Measurements from ENCODE around the gene CCBE1.

Gene CCBE1

DNA sequence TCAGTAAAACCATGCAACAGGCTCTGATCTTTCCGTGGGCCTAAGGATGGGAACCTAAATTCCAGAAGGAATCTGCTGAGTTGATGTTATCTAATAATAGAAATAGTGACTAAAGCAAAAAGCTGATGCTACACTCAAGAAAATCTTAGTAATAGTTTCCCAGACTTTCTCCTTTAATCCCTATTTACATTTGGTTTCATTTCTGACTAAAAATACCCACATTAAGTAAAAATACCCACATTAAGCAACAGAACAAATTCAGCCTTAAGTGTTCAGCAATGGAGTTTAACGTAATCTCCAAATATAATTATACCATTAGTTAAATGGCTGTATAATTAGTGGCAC lies 50.3 kb downstream of the CCBE1 start:
- Histone ChIP-seq H3K4me1 (ENCODE audit: control insufficient read depth, insufficient read depth, low read length, poor library complexity, severe bottlenecking) (no peaks in the 10 kb centered on the region), H3K4me3 (ENCODE audit: insufficient read depth, low read depth, low read length, poor library complexity, severe bottlenecking) (no peak overlapping the region), H3K36me3 (ENCODE audit: control insufficient read depth, insufficient read depth, low read length) (no peaks in the 10 kb centered on the region), H3K27me3 (replicated peaks; ENCODE audit: control insufficient read depth, insufficient read depth, low read length, poor library complexity, severe bottlenecking) (no peaks in the 10 kb centered on the region), H3K9me3 (ENCODE audit: control insufficient read depth, low read length) (no peaks in the 10 kb centered on the region), H3K27ac (ENCODE audit: insufficient read depth, low read length, poor library complexity, severe bottlenecking) (no peak overlapping the region)
- DNase-seq = no peak

DNA sequence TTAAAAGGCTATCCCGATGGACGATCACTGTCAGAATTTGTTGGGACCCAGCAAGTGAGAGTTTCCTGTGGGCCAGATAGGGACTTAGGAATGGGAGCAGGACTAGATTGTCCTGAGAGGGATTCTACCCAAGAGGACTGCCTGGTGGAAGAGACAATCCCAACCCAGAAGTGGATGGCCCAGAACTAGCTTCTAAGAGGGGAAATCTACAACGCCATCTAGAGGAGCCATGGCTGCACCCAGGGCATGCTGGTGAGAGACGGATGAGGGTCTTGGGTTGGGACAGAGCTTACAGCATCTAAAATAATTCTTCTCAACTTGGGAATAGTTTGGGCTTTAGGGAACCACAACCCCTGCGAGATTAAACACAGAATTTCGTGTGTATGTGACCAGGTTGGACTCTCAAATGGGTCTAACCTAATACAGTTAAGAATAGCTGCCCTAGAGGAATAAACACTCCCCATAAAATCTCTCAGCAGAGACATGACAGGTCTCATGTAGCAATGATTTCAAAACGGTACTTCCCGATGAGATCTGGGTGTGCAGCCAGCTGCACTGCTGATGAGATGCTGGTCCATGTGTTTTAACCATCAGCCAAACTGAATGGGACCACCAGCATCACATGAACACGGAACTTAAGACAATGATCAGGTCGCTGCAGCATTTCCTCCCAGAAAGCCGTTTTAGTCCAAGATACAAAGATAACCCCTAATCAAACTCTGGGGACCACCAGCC lies 50.8 kb downstream of the CCBE1 start:
- Histone ChIP-seq H3K4me1 (ENCODE audit: control insufficient read depth, insufficient read depth, low read length, poor library complexity, severe bottlenecking) (no peaks in the 10 kb centered on the region), H3K27ac (ENCODE audit: insufficient read depth, low read length, poor library complexity, severe bottlenecking) (no peak overlapping the region), H3K27me3 (replicated peaks; ENCODE audit: control insufficient read depth, insufficient read depth, low read length, poor library complexity, severe bottlenecking) (no peaks in the 10 kb centered on the region), H3K9me3 (ENCODE audit: control insufficient read depth, low read length) (no peaks in the 10 kb centered on the region), H3K4me3 (ENCODE audit: insufficient read depth, low read depth, low read length, poor library complexity, severe bottlenecking) (no peak overlapping the region), H3K36me3 (ENCODE audit: control insufficient read depth, insufficient read depth, low read length) (no peaks in the 10 kb centered on the region)
- DNase-seq = no peak

DNA sequence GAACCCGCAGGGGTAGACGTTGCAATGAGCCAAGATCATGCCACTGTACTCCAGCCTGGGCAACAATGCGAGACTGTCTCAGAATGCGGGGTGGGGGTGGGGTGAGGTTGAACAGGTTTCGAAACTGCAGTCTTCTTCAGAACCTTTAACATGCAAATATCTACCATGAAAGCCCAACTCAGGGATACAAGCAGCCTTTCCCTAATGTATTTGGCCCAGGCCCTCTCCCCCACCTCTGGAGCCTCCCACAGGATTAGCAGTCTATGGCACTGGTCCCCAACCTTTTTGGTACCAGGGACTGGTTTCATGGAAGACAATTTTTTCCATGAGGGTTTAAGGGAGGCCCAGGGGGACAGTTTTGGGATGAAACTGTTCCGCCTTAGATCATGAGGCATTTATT lies 53.5 kb downstream of the CCBE1 start:
- no peaks in the 10 kb centered on the region for H3K36me3 ChIP-seq (ENCODE audit: control insufficient read depth, insufficient read depth, low read length)
- H3K9me3 ChIP-seq (ENCODE audit: control insufficient read depth, low read length) = no peaks in the 10 kb centered on the region
- DNase-seq = no peak
- no peaks in the 10 kb centered on the region for H3K4me1 ChIP-seq (ENCODE audit: control insufficient read depth, insufficient read depth, low read length, poor library complexity, severe bottlenecking)
- H3K27me3 ChIP-seq (replicated peaks; ENCODE audit: control insufficient read depth, insufficient read depth, low read length, poor library complexity, severe bottlenecking) = no peaks in the 10 kb centered on the region
- H3K27ac ChIP-seq (ENCODE audit: insufficient read depth, low read length, poor library complexity, severe bottlenecking) = no peak overlapping the region
- H3K4me3 ChIP-seq (ENCODE audit: insufficient read depth, low read depth, low read length, poor library complexity, severe bottlenecking) = no peak overlapping the region

DNA sequence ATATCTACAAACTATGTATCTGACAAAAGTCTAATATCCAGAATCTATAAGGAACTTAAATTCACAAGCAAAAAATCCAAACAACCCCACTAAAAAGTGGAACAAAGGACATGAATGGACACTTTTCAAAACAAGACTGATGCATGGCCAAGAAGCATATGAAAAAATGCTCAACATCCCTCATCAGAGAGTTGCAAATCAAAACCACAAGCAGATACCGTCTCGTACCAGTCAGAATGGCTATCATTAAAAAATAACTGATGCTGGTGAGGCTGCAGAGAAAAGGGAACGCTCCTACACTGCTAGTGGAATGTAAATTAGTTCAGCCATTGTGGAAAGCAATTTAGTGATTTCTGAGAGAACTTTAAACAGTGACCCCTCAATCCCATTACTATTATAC lies 56.5 kb downstream of the CCBE1 start:
- Histone ChIP-seq H3K9me3 (ENCODE audit: control insufficient read depth, low read length) (no peaks in the 10 kb centered on the region), H3K4me1 (ENCODE audit: control insufficient read depth, insufficient read depth, low read length, poor library complexity, severe bottlenecking) (no peaks in the 10 kb centered on the region), H3K27me3 (replicated peaks; ENCODE audit: control insufficient read depth, insufficient read depth, low read length, poor library complexity, severe bottlenecking) (no peaks in the 10 kb centered on the region), H3K36me3 (ENCODE audit: control insufficient read depth, insufficient read depth, low read length) (no peaks in the 10 kb centered on the region), H3K27ac (ENCODE audit: insufficient read depth, low read length, poor library complexity, severe bottlenecking) (no peak overlapping the region), H3K4me3 (ENCODE audit: insufficient read depth, low read depth, low read length, poor library complexity, severe bottlenecking) (no peak overlapping the region)
- no peak for DNase-seq

DNA sequence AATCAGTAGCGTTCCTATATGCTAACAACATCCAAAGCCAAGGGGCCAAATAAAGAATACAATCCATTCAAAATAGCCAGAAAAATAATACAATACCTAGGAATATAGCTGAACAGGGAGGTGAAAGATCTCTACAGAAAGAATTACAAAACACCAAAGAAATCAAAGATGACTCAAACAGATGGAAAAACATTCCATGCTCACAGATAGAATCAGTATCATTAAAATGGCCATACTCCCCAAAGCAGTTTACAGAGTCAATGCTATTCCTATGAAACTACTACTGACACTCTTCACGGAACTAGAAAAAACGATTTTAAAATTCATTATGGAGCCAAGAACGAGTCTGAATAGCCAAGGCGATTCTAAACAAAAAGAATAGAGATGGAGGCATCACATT lies 57.4 kb downstream of the CCBE1 start:
- Histone ChIP-seq H3K9me3 (ENCODE audit: control insufficient read depth, low read length) (no peaks in the 10 kb centered on the region), H3K4me3 (ENCODE audit: insufficient read depth, low read depth, low read length, poor library complexity, severe bottlenecking) (no peak overlapping the region), H3K4me1 (ENCODE audit: control insufficient read depth, insufficient read depth, low read length, poor library complexity, severe bottlenecking) (no peaks in the 10 kb centered on the region), H3K27me3 (replicated peaks; ENCODE audit: control insufficient read depth, insufficient read depth, low read length, poor library complexity, severe bottlenecking) (no peaks in the 10 kb centered on the region), H3K36me3 (ENCODE audit: control insufficient read depth, insufficient read depth, low read length) (no peaks in the 10 kb centered on the region), H3K27ac (ENCODE audit: insufficient read depth, low read length, poor library complexity, severe bottlenecking) (no peak overlapping the region)
- DNase-seq = no peak

DNA sequence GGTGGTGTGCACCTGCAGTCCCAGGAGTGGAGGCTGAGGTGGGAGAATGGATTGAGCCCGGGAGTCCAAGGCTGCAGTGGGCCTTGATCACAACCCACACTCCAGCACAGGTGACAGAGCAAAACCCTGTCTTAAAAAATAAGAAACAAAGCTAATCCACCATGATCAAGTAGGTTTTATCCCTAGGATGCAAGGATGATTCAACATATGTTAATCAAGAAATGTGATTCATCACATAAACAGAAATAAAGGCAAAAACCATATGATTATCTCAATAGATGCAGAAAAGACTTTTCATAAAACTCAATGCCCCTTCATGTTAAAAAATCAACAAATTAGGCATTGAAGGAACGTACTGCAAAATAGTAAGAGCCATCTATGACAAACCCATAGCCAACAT lies 58.1 kb downstream of the CCBE1 start:
- Histone ChIP-seq H3K27ac (ENCODE audit: insufficient read depth, low read length, poor library complexity, severe bottlenecking) (no peak overlapping the region), H3K4me1 (ENCODE audit: control insufficient read depth, insufficient read depth, low read length, poor library complexity, severe bottlenecking) (no peaks in the 10 kb centered on the region), H3K4me3 (ENCODE audit: insufficient read depth, low read depth, low read length, poor library complexity, severe bottlenecking) (no peak overlapping the region), H3K9me3 (ENCODE audit: control insufficient read depth, low read length) (no peaks in the 10 kb centered on the region), H3K36me3 (ENCODE audit: control insufficient read depth, insufficient read depth, low read length) (no peaks in the 10 kb centered on the region), H3K27me3 (replicated peaks; ENCODE audit: control insufficient read depth, insufficient read depth, low read length, poor library complexity, severe bottlenecking) (no peaks in the 10 kb centered on the region)
- DNase-seq = no peak

DNA sequence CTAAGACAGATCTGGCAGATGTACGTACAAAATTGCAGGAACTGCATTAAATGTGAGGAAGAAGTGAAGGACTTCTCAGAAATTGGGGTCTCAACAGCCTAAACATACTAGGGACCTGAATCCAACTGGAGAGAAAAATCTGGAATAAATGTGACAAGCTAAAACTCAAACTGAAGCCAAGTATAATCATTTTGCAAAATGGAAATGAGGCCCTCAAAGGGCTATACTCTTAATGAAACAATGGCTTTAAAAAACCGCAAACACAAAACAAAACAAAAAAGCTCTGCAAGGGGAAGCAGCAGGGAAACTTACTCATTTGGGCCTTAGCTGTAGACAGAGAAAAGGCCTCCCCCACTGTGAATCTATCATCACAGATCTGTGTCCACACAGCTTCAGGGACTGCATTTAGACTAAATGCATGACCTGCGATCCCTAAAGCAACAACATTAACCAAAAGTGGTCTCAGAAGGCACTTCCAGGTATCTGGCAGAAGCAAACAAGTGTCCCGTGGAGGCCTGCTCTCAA lies 63.2 kb downstream of the CCBE1 start:
- no peaks in the 10 kb centered on the region for H3K9me3 ChIP-seq (ENCODE audit: control insufficient read depth, low read length)
- H3K4me1 ChIP-seq (ENCODE audit: control insufficient read depth, insufficient read depth, low read length, poor library complexity, severe bottlenecking) = no peaks in the 10 kb centered on the region
- no peaks in the 10 kb centered on the region for H3K27me3 ChIP-seq (replicated peaks; ENCODE audit: control insufficient read depth, insufficient read depth, low read length, poor library complexity, severe bottlenecking)
- H3K4me3 ChIP-seq (ENCODE audit: insufficient read depth, low read depth, low read length, poor library complexity, severe bottlenecking) = no peak overlapping the region
- no peak for DNase-seq
- H3K27ac ChIP-seq (ENCODE audit: insufficient read depth, low read length, poor library complexity, severe bottlenecking) = no peak overlapping the region
- no peaks in the 10 kb centered on the region for H3K36me3 ChIP-seq (ENCODE audit: control insufficient read depth, insufficient read depth, low read length)

DNA sequence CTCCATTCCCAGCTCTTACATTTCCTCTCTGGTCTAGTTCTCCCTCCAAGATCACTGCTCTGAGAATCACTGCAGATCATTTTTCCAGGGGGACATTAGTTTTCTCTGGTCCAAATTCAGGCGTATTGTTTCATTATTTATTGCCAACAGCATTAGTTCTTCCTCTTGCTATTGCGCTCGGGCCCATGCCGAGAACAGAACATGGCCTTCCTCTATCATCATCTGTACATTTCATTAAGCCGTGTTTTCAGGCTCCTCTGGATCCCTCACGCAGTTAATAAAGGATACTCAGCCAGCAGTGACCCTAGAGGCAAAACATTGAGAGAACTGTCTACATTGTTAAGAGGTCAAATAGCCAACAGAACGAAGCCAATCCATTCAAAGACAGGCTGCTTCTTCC lies 63.9 kb downstream of the CCBE1 start:
- no peaks in the 10 kb centered on the region for H3K27me3 ChIP-seq (replicated peaks; ENCODE audit: control insufficient read depth, insufficient read depth, low read length, poor library complexity, severe bottlenecking)
- H3K4me1 ChIP-seq (ENCODE audit: control insufficient read depth, insufficient read depth, low read length, poor library complexity, severe bottlenecking) = no peaks in the 10 kb centered on the region
- H3K36me3 ChIP-seq (ENCODE audit: control insufficient read depth, insufficient read depth, low read length) = no peaks in the 10 kb centered on the region
- H3K4me3 ChIP-seq (ENCODE audit: insufficient read depth, low read depth, low read length, poor library complexity, severe bottlenecking) = no peak overlapping the region
- no peaks in the 10 kb centered on the region for H3K9me3 ChIP-seq (ENCODE audit: control insufficient read depth, low read length)
- DNase-seq = no peak
- no peak overlapping the region for H3K27ac ChIP-seq (ENCODE audit: insufficient read depth, low read length, poor library complexity, severe bottlenecking)

DNA sequence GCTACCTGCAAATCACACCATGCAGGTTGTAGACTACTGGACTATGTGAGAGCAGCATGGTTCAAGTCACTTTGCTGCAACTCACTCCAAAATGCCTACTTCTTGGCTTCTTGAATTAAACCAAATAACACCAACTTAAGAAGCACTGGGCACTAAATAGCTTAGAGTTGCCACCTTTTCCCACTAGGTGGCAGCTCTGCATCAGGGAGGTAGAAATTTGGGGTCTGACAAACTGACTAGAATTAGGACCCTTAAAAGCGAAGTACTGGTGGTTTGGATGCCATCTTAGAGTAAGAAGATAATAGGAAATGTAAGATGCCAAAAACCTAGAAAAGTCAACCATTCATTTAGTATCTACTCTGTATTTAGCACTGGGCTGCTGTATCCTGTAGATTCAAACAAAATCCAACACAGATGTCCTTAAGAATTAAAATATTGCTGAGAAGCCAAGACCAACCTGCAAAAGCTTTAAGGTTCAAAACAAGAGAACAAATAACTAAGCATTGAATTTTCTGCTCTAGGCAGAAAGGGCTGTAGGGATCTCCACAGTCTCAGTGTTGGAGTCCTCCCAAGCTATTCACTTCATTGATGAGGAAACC lies 65.5 kb downstream of the CCBE1 start:
- no peak for DNase-seq
- H3K4me1 ChIP-seq (ENCODE audit: control insufficient read depth, insufficient read depth, low read length, poor library complexity, severe bottlenecking) = no peaks in the 10 kb centered on the region

DNA sequence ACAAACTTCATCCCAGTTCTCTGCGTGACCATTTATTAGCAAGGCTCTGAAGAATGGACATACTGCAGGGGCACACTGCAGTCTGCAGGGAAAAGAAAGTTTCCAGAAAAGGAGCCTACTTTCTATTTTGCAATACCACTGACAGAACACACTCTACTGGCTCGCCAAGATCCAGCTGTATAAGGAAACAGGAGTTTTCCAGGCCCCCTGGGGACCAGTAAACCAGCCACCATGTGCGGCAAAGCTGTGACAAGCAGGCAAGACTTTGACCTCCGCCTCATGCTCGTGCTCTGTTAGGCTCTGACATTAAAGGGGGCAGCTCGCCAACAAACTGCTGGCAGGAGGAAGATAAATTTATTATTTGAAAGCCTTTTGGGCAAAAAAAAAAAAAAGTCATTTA lies 67.3 kb downstream of the CCBE1 start:
- Histone ChIP-seq H3K4me3 (ENCODE audit: insufficient read depth, low read depth, low read length, poor library complexity, severe bottlenecking) (no peak overlapping the region), H3K36me3 (ENCODE audit: control insufficient read depth, insufficient read depth, low read length) (no peaks in the 10 kb centered on the region), H3K4me1 (ENCODE audit: control insufficient read depth, insufficient read depth, low read length, poor library complexity, severe bottlenecking) (no peaks in the 10 kb centered on the region), H3K27ac (ENCODE audit: insufficient read depth, low read length, poor library complexity, severe bottlenecking) (no peak overlapping the region), H3K27me3 (replicated peaks; ENCODE audit: control insufficient read depth, insufficient read depth, low read length, poor library complexity, severe bottlenecking) (no peaks in the 10 kb centered on the region), H3K9me3 (ENCODE audit: control insufficient read depth, low read length) (no peaks in the 10 kb centered on the region)
- no peak for DNase-seq

More for the DNA sequence above, 65.5 kb downstream of the CCBE1 start:
- H3K27me3 ChIP-seq (replicated peaks; ENCODE audit: control insufficient read depth, insufficient read depth, low read length, poor library complexity, severe bottlenecking) = no peaks in the 10 kb centered on the region
- no peak overlapping the region for H3K27ac ChIP-seq (ENCODE audit: insufficient read depth, low read length, poor library complexity, severe bottlenecking)
- no peaks in the 10 kb centered on the region for H3K9me3 ChIP-seq (ENCODE audit: control insufficient read depth, low read length)
- H3K4me3 ChIP-seq (ENCODE audit: insufficient read depth, low read depth, low read length, poor library complexity, severe bottlenecking) = no peak overlapping the region
- no peaks in the 10 kb centered on the region for H3K36me3 ChIP-seq (ENCODE audit: control insufficient read depth, insufficient read depth, low read length)
